ENCODE data around the gene C3orf80.
A peak's percentile ranks its signal among the peaks of the same experiment; 100 is the strongest.

DNA sequence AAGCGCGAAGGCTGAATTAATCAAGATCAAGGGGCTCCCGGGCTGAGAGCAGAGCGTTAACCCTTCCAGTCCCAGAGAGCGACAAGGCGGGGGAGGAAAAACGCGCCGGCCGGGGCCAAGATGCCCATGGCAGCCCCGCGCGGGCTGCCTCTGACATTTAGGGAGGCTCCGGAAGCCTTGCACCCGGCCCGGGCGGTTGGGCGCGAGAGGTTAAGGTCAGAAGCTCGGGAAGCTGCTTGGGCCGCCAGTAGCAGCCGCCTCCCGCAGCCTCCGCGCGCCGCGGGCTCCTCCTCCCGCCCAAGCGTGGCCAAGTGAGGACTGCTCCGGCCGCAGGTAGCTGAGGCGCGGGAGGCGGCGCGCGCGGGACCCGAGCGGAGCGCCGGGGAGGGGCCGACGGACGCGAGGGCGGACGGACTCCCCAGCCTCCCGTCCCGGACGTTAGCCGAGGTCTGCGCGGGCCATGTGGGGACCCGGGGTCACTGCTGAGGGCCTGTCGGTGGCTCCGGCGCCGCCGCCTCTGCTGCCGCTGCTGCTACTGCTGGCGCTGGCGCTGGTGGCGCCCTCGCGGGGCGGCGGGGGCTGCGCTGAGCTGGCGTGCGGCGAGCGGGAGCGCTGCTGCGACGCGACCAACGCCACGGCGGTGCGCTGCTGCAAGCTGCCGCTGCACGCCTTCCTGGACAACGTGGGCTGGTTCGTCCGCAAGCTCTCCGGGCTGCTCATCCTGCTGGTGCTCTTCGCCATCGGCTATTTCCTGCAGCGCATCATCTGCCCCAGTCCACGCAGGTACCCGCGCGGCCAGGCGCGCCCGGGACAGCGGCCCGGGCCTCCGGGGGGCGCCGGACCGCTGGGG is at the start of gene C3orf80:
- TF ChIP-seq NR2F1 (conservative IDR thresholded peaks at IDR 0.05), result peak; percentile 53
- TF ChIP-seq DPF2 (IDR thresholded peaks at IDR 0.05), result peak; percentile 37; the same call in 1 of the 2 replicates
- TF ChIP-seq, protein P1, sequence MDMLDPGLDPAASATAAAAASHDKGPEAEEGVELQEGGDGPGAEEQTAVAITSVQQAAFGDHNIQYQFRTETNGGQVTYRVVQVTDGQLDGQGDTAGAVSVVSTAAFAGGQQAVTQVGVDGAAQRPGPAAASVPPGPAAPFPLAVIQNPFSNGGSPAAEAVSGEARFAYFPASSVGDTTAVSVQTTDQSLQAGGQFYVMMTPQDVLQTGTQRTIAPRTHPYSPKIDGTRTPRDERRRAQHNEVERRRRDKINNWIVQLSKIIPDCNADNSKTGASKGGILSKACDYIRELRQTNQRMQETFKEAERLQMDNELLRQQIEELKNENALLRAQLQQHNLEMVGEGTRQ (IDR thresholded peaks at IDR 0.05; ENCODE audit: borderline replicate concordance, low read depth, low read length), result no peak
- no peak for TF ChIP-seq SMAD1 (IDR thresholded peaks at IDR 0.05; ENCODE audit: low read depth, partially characterized antibody)
- TF ChIP-seq, protein P2, sequence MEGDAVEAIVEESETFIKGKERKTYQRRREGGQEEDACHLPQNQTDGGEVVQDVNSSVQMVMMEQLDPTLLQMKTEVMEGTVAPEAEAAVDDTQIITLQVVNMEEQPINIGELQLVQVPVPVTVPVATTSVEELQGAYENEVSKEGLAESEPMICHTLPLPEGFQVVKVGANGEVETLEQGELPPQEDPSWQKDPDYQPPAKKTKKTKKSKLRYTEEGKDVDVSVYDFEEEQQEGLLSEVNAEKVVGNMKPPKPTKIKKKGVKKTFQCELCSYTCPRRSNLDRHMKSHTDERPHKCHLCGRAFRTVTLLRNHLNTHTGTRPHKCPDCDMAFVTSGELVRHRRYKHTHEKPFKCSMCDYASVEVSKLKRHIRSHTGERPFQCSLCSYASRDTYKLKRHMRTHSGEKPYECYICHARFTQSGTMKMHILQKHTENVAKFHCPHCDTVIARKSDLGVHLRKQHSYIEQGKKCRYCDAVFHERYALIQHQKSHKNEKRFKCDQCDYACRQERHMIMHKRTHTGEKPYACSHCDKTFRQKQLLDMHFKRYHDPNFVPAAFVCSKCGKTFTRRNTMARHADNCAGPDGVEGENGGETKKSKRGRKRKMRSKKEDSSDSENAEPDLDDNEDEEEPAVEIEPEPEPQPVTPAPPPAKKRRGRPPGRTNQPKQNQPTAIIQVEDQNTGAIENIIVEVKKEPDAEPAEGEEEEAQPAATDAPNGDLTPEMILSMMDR (IDR thresholded peaks at IDR 0.05 in 2 of 3, conservative IDR thresholded peaks at IDR 0.05 in 1 of 3; ENCODE audit: control insufficient read depth in 2 of 3, extremely low read depth in 1 of 3, insufficient read depth in 1 of 3, low read depth in 3 of 3, low read length in 3 of 3), result peak in 2 of 3 experiments; percentile 8 to 14; a peak in 2 of 6 replicates
- no peak for TF ChIP-seq RAD21 (IDR thresholded peaks at IDR 0.05; ENCODE audit: insufficient read depth, low read depth, low read length)
- TF ChIP-seq KDM1A (IDR thresholded peaks at IDR 0.05; ENCODE audit: borderline replicate concordance), result no peak

All from GM12878 (cell line).